GM19043 (cell line): Measurements from ENCODE around the gene SYPL2.
"Not testable (repeated sequence)": the region's sequence is repeated elsewhere in the genome, so short reads cannot be mapped to it uniquely, and the experiment has no call there.

Source experiments
- ATAC-seq: cut with Tn5 transposase; IDR thresholded peaks from one replicate; pipeline ENCODE4 v1.9.1; 2021; ENCODE audit warnings: low read depth; ENCODE audit not compliant: unreplicated experiment

The SYPL2 gene

GRCh38 chr1:109468903-109469302 is 2.6 kb downstream of the SYPL2 start:
- no peak for ATAC-seq

GRCh38 chr1:109470245-109470644 is 3.9 kb downstream of the SYPL2 start:
- no peak for ATAC-seq

GRCh38 chr1:109472779-109473178 is 6.4 kb downstream of the SYPL2 start:
- ATAC-seq = no peak

DNA sequence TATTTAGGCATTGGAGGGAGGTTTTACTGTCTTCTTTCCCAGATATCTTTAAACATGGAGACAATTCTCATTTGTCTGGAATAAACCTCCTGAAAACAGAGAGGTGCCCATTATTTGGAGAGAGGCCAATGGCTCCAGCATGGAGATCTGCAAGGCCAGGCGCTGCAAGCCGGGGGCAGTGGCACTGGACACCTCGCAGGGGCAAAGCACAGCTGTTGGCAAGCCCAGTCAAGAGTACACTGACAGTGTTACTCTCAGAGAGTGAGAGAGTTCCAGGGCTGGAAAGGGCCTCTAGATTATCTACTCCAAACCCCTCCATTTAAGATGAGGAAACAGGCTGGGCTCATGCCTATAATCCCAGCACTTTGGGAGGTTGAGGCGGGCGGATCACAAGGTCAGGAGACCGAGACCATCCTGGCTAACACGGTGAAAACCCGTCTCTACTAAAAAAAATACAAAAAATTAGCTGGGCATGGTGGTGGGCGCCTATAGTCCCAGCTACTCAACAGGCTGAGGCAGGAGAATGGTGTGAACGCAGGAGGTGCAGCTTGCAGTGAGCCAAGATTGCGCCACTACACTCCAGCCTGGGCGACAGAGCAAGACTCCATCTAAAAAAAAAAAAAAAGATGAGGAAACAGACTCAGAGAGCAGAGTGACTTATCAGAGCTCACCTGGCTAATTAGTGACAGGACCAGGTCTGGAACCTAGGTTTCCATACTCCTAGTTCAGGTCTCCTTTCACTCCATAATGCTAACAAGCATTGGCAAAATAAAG is 7.1 kb downstream of the SYPL2 start:
- ATAC-seq = not testable (repeated sequence)

- ATAC-seq = no peak
These were observed 8.4 kb downstream of the SYPL2 start for GRCh38 chr1:109474697-109475096.

GRCh38 chr1:109475261-109475660 is 8.9 kb downstream of the SYPL2 start:
- ATAC-seq = no peak

DNA sequence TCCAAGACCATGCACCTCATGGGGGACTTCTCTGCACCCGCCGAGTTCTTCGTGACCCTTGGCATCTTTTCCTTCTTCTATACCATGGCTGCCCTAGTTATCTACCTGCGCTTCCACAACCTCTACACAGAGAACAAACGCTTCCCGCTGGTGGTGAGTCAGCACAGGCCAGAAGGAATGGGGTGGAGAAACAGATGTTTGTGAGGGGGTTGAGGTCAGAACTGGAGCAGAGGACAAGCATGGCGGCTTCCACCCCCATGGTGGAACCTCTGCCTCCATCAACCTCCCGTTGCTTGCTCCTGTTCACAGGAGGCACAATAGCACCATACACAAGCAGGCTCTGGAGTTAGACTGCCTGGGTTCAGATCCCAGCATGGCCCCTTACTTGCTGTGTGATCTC is 10.5 kb downstream of the SYPL2 start:
- no peak for ATAC-seq

- no peak for ATAC-seq
These were observed 11.5 kb downstream of the SYPL2 start for GRCh38 chr1:109477821-109478220.

GRCh38 chr1:109478806-109479205 is 12.5 kb downstream of the SYPL2 start:
- ATAC-seq = no peak

GRCh38 chr1:109479311-109479710 is 13.0 kb downstream of the SYPL2 start:
- no peak for ATAC-seq

DNA sequence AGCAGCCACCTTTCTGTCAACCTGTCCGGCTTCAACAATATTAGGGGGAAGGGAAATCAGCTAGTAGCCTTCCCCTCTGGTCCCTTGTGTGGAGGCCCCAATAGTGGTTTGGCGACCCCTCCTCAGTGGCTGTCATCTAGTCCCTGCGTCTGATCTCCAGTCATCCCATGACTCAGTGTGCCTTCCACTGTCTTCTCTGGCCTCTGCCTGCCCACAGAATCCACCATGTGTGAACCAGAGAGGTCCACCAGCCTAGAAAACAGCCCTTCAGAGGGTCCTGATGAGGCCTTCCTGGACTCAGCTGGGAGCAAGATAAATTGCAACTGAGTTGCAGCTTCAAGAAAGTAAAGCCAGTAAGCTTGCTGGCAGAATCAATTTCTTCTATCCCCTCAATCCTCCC is 13.6 kb downstream of the SYPL2 start:
- ATAC-seq = no peak

- ATAC-seq = no peak
These were observed 15.3 kb downstream of the SYPL2 start for GRCh38 chr1:109481646-109482045.

DNA sequence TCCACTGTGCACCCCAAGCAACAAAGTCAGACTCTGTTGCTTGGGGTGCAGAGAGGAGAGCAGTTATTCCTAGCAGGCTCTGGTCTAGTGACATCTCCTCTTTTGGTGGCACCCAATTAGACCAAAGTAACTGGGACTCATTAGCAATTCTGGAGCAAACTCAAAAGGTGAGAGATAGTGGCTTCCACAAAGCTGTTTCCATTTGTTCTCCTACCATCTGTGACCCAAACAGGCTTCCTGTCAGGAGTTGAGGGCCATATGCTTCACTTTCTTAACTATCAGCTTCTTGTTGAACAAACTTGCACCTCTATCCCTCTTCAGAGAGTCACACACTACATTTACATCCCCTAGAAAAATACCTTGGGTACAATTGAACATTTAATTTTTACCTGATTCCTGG is 15.9 kb downstream of the SYPL2 start:
- no peak for ATAC-seq

DNA sequence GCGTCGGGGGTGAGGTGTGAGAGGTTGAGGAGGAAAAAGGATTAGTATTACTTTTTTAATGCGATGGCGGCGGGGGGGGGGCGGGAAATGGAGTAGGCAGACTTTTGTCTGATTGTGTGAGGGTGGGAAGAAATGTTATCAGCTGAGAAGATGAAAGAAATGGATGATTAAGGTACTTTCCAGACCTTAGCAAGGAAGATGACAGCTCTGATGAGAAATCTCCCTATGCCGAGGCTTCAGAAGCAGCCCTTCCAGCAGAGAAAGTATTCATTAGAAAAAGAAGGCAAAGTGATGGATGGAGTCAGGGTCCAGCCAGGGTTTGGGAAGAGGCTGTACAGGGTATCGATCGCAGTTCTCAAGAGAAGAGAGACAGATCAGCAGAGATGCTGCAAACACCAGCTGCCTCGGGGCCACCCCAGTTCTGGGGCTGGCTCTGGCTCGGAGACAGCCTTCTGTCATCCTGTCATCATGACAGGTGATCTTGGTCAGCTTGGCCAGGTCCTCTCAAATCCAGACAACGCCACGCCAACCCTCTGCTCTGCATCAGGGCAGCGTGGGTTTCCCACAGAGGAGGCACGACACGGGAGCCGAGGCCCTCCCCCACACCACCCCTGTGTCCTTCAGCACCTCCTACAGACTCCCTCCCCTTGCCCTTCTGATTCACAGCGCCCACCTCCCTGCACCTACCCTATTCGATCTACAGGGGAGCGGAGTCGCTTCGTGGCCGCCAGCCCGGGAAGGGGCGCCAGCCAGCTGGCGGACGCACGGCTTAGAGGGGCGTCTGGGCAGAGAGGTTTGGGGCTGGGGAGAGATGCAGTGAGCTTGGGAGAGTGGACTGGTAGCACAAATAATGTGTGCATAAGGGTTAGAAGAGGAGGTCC is 16.7 kb downstream of the SYPL2 start:
- ATAC-seq = peak; percentile 22

DNA sequence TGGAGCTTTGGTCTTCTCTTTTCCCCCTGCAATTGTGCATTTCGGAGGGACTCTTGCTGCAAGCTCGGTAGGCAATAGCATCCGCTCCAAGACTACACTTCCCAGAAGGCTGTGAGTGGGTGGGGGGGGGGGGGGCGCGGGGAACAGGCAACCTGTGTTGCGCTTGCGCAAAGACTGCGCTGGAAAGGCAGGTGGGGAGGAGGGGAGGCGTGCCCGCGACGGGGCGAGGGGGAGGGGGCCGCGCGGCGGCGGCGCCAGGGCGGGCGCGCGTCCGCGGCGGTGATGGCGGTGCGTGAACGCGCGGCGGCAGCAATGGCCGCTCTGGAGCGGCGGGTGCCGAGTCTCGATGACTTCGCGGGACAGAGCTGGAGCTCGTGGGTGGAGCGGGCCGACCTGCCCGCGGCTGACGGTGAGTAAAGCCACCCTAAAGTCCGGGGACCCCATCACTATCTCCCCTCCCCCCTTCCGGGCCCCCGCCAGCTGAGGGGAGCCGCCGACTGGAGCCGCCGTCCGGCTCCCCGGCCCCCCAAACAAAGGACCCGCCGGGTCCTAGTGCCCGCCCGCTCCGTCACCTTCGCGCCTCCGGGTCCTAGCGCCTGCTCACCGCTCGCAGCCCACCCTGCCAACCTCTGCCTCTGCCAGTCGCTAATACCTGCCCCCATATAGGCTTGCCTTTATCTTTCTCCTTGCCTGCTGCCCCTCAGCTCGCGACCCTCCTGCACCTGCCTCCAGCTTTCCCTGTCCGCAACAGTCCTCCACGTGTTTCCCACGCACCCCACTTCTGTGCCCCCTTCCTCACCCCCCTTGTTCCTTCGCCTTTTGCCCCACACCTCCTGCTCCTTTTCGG is 17.5 kb downstream of the SYPL2 start, which contains the start of gene ATXN7L2:
ATXN7L2 (plus strand) TSS at position 234 of the 847 bp plus-strand sequence; CDS start at position 283, 49 bp downstream.
- peak; percentile 68 for ATAC-seq

DNA sequence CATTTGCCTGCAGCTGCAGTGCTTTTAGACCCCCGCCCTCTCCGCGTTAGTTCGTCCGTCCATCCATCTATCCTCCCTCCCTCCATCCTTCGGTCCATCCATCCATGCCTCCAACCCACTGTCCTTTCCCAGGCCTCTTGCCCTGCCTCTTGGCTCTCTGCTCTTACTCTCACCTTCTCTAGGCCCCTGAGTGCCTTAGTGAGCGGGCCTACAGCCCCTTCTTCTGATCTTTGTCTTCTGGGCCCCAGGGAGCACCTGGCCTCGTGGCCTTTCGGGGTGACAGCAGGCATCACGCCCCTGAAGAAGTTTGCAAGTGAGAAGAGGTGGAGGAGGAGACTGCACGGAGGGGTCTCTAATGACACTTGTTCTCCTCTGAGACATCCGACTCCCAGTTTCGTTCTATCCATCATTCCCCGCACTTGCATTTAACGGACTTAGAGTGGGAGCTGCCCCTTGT is 18.2 kb downstream of the SYPL2 start:
- no peak for ATAC-seq

DNA sequence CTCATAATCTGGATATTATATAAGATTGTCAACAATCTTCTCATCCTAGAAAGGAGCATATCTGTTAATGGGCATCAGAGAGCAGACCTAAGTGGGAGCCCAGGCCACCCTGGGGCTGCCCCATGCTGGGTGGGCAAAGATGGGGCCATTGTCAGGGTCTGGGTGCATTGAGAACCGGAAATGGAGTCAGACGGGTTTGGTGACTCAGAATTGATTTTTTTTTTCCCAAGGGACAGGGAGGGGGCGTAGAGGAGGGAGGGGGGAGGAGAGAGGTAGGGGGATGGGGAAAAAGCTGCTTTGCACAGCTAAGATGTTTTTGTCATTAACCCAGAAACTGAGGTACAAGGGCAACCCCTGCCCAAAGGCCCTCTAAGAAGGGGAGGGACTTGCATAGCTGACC is 18.7 kb downstream of the SYPL2 start:
- ATAC-seq = no peak

- no peak for ATAC-seq
These were observed 20.9 kb downstream of the SYPL2 start for GRCh38 chr1:109487261-109487660.

DNA sequence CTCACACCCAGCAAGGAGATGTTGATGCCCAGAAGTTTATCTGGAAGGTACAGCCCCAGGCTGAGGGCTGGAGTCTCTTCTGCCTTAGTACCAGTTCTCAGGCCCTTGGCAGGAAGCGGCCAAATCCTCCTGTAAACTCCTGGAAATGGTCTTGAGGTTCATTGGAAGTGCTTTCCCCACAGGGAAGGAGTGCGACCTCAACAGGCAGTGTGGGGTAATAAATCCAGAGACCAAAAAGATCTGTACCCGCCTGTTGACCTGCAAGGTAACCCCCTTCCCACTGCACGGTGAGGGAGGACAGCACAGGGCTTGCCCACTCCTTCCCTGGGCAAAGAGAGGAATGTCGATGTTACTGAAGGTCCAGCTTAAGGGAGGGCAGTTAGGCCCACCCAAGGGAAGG is 21.9 kb downstream of the SYPL2 start:
- no peak for ATAC-seq

DNA sequence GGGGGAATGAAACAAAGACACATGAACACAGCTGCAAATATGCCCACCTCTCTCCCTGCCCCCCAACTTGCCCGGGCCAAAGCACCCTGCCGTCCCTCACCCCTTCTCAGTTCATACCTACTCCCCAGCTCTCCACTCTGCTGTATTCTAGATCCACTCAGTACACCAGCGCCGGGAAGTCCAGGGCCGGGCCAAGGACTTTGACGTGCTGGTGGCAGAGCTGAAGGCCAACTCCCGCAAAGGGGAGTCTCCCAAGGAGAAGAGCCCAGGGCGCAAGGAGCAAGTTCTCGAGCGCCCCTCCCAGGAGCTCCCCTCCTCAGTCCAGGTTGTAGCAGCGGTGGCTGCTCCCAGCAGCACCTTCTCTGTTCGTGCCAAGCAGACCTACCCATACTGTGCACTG is 22.4 kb downstream of the SYPL2 start:
- no peak for ATAC-seq
